ENCODE measurements around the gene ATP6V1C2.
"Not testable (repeated sequence)": the region's sequence is repeated elsewhere in the genome, so short reads cannot be mapped to it uniquely, and the experiment has no call there.

Gene ATP6V1C2

DNA sequence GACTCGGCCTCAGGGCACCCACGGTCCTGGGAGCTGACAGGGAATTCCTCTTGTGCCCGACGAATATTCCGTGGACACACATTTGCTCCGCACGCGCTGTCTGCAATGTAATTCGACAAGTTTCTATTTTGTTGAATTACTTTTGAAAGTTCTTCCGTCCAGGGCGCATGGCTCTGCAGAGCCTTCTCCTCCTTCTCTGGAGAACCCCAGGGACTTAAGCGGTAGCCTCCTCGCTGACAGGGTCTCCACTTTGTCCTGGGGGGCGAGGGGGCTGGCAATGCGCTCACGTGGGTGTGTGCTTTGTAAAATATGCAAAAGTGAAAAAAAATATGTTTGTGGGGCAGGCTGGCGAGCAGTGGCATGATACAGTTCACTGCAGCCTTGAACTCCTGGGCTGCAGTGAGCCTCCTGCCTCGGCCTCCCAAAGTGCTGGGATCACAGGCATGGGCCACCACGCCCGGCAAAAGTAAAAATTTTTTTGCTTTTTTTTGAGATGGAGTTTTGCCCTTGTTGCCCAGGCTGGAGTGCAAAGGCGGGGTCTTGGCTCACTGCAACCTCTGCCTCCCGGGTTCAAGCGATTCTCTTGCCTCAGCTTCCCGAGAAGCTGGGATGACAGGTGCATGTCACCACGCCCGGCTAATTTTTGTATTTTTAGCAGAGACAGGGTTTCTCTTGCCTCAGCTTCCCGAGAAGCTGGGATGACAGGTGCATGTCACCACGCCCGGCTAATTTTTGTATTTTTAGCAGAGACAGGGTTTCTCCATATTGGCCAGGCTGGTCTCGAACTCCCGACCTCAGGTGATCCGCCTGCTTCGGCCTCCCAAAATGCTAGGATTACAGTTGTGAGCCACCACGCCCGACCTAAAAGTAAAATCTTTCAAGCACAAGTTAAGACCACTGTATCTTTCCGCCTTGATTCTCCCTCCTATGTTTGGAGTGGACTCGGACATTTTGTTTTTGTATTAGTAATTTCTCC lies 92.0 kb downstream of the ATP6V1C2 start:
- DNase-seq (ENCODE audit: low spot score): not testable (repeated sequence)

DNA sequence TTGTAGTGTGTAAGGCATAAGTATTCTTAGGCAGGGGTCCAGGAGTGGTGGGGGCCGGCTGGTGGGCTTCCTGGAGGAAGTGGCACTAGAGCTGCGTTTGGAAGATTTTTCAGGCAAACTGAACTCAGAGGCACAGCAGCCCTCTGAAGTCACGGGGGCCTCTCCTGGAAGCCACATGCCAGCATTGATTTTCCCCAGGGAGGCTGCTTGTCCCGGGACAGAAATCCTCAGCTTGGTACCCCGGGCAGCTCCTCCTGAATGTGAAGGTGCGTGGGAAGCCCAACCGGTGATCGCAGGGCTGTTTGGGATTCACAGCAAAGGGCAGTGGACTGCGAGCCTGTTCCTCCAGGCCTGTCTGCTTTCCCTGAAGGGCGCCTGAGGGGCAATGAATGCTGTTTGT lies 92.7 kb downstream of the ATP6V1C2 start:
- DNase-seq (ENCODE audit: low spot score): no peak

DNA sequence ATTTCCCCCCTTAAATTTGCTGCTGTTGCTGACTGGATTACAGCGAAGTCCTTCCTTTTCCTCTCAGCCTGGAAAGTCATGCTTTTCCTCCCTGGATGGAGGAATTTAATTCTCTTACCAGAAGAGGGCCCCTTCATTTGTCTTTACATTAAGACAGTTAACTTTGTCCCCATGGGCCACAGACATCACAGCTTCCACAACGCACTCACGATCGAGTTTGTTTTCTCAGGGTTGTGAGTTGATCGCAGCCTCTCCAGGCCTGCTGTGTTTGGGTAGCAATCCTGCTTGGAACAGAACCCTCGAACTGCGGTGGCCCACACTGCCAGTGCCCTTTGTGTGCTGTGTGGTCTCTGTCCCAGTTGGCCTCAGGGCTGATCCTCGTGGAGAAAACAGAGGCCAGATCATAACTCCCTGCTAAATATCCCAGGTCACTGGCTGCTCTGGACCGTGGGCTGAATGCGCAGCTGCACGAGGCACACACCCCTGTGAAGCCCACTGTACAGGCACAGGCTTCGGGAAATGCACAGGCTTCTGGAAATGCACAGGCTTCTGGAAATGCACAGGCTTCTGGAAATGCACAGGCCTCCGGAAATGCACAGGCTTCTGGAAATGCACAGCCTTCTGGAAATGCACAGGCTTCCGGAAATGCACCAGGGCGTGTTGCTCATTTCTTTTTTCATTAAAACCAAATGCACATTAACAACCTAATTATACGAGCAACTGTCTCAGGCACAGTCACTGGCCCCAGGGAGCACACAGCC lies 93.3 kb downstream of the ATP6V1C2 start:
- no peak for DNase-seq (ENCODE audit: low spot score)

GRCh38 chr2:10817413-10817812 lies 96.0 kb downstream of the ATP6V1C2 start:
- peak; percentile 41 for DNase-seq (ENCODE audit: low spot score)

GRCh38 chr2:10818305-10818704 lies 96.9 kb downstream of the ATP6V1C2 start:
- DNase-seq (ENCODE audit: low spot score): not testable (repeated sequence)

DNA sequence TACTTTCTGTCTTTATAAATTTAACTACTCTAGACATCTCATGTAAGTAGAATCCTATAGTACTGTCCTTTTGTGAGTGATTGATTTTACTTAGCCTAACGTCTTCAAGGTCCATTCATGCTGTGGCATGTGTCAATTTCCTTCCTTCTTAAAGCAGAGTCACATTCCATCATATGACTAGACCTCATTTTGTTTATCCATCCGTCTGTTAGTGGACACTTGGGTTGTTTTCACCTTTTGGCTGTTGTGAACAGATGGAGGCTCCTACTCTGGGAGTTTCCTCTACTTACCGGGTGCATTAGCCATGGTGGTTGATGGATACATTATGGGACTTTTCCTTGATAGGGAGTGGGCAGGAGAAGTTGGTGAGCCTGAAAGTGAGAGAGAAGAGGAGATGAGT lies 97.6 kb downstream of the ATP6V1C2 start:
- DNase-seq (ENCODE audit: low spot score): no peak

GRCh38 chr2:10819714-10820314 lies 98.4 kb downstream of the ATP6V1C2 start:
- DNase-seq (ENCODE audit: low spot score): no peak

- DNase-seq (ENCODE audit: low spot score): no peak
Observed at GRCh38 chr2:10820562-10820961, 99.1 kb downstream of the ATP6V1C2 start.

DNA sequence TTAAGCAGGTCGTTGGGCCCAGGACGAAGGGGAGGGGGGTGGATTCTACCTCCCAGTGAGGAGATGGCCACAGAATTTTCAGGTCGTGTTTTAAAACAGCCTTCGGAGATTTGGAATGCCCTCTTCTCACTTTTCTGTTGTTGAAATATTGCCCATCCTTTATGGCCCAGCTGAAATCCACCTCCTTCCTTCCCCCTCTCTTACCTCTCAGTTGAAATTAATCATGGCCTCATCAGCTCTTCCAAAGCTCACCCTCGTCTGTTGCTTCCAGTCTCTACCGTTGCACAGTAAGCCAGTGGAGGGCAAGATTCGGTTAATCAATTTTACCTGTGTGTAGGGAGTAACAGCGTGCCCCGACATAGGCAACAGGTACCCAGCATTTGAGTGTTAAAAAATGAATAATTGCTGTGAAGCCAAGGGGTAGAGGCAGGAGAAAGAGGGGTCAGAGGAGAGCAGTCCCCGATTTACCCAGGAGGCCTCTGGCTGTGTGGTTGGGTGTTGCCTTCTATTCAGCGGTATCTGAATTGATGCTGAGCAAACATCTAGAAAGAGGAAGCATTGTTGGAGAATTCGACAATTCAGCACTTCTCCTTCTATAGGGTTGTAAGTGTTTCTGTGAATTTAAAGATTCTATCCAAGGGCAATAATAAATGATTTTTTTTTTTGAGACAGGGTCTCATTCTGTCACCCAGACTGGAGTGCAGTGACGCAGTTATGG lies 99.7 kb downstream of the ATP6V1C2 start:
- no peak for DNase-seq (ENCODE audit: low spot score)

GRCh38 chr2:10824191-10824590 lies 102.8 kb downstream of the ATP6V1C2 start:
- no peak for DNase-seq (ENCODE audit: low spot score)

GRCh38 chr2:10826026-10826425 lies 104.6 kb downstream of the ATP6V1C2 start:
- no peak for DNase-seq (ENCODE audit: low spot score)

DNA sequence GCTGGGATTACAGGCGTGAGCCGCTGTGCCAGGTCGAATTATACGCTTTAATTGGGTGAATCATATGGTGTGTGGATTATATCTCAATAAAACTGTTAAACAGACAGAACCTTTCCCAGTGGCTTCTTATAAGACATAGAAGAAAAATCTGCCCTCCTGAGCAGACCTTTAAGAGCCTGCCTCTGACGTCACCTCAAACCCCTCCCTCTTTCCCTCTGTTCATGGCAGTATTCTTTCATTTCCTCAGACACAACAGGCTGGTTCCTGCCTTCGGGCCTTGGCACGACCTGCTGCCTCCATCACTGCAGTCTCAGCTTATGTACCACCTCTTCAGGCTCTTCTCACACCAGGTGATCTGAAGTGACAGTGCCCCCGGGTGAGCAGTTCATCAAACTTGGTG lies 105.2 kb downstream of the ATP6V1C2 start:
- DNase-seq (ENCODE audit: low spot score): no peak

- no peak for DNase-seq (ENCODE audit: low spot score)
Observed at GRCh38 chr2:10828346-10828745, 106.9 kb downstream of the ATP6V1C2 start.

GRCh38 chr2:10829299-10829698 lies 107.9 kb downstream of the ATP6V1C2 start:
- DNase-seq (ENCODE audit: low spot score): no peak

DNA sequence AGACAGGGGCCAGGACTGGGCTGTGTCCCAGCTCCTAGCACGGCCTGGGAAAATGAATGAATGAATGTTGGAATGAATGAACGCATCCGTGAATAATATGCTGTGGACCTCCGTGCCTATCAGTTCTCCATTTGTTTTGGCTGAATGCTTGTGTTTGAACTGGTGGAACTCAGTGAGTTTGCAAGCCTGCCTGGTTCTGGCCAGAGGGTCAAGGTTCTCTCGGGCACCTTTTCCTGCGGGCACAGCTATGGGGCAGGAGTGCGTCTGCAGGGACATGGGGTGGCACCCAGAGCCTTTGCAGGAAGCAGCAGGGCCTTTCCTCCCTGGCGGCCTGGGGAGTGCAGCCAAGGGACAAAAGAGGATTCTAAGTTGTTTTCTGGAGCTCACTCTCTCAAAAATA lies 108.8 kb downstream of the ATP6V1C2 start:
- DNase-seq (ENCODE audit: low spot score): no peak

DNA sequence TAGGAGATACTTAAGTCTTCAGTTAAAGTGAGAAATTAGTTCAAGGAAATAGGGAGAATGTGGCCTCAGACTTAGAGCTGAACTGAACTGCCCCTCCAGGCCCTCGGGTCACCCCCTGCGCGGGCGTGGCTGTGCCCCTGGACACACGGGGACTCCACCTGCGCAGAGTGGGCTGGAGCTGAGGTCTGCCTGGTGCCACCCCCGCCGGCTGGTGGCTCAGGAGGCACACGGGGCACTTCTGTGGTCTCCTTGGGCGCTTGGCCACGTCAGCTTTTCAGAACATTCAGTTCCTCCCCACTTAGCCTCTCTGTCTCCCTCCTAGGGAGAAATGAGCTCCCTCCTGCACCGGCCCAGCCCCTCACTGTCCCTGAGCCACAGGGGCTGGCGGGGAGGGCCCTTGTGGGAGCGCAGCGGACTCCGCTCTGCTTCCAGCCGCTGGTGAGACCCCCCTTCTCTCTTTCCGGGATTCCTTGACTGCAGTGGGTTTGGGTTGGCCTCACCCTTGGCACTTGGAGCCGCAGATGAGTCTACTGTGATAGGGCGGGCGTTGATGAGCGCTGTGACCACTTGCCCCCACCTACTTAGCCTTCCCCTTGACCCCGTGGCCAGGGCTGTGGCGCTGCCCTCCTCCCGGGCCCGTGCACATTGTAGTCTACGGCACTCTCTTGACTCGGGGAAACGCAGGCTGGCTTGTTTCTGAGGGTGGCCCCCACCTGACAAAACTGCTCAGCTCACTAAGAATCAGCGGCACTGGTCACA lies 109.4 kb downstream of the ATP6V1C2 start:
- no peak for DNase-seq (ENCODE audit: low spot score)

DNA sequence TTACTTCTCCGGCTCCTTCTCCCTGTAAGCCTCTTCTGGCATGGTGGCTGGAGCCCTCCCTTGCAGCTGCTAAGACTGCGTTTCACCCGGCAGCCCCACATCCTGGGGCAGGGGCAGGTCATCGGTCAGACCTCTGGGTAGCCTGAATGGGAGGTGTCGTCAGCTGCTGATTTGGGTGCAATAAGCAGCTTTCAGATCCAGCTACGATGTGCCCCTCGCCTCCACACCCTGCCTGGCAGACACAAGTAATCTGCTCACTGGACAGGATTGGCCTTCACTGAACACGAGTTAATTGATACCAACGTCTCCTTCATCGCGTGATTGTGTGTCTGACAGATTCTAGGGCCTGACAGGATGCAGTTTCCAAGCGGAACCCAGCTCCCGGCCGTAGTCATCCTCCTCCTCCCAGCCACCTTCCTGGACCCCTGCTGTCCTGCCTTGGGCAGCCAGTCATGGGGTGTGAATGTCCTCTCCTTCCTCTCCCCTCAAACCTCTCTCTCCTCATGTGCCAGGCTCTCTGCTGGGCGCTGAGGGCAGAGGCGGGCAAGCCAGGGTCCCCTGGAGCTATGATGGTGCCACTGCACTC lies 110.1 kb downstream of the ATP6V1C2 start:
- no peak for DNase-seq (ENCODE audit: low spot score)

GRCh38 chr2:10832203-10832936 lies 110.9 kb downstream of the ATP6V1C2 start:
- DNase-seq (ENCODE audit: low spot score): peak; percentile 91

- no peak for DNase-seq (ENCODE audit: low spot score)
Observed at GRCh38 chr2:10833021-10833420, 111.6 kb downstream of the ATP6V1C2 start.

GRCh38 chr2:10834068-10834655 lies 112.7 kb downstream of the ATP6V1C2 start:
- no peak for DNase-seq (ENCODE audit: low spot score)

Data from hepatic stellate cell (primary cell).